ENCODE measurements around the gene LCTL.

The LCTL gene

DNA sequence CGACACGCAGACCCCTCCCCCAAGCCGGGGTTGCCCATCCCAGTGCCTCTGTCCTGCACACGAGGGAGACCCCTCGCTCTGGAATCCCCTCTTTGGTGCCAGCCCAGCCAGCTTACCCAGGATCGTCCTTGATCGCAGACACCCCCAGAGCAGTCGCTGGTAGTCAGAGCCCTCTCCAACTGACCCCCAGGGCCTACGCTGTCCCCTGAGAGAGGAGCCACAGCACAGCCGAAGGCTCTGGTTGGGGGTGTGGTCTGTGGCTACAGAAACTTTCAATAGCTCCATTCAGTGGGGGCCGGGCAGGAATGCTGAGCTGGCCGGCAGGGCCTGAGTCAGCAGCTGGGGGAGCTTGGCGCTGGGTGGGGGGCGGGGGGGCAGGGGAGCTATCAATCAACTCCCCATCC lies at the start of gene LCTL:
LCTL (minus strand) TSS at position 258 of the 404 bp plus-strand sequence. CDS start 633 bp downstream, outside the sequence.
- Histone ChIP-seq H3K4me1 (ENCODE audit: control insufficient read depth, insufficient read depth, low read length) (peaks cover 25% of the 10 kb centered on the region), H3K27me3 (ENCODE audit: control insufficient read depth, insufficient read depth, low read length) (no peaks in the 10 kb centered on the region), H3K27ac (ENCODE audit: low read depth, low read length) (no peak within 1 kb of the TSS), H3K4me3 (ENCODE audit: low read depth, low read length) (peak within 1 kb of the TSS; percentile 28), H3K9me3 (ENCODE audit: control insufficient read depth, insufficient read depth, low read depth, low read length) (no peaks in the 10 kb centered on the region), H3K9ac (ENCODE audit: low read length) (peak within 1 kb of the TSS; percentile 21), H3K36me3 (ENCODE audit: control insufficient read depth, insufficient read depth, low read length) (no peaks in the 10 kb centered on the region)

DNA sequence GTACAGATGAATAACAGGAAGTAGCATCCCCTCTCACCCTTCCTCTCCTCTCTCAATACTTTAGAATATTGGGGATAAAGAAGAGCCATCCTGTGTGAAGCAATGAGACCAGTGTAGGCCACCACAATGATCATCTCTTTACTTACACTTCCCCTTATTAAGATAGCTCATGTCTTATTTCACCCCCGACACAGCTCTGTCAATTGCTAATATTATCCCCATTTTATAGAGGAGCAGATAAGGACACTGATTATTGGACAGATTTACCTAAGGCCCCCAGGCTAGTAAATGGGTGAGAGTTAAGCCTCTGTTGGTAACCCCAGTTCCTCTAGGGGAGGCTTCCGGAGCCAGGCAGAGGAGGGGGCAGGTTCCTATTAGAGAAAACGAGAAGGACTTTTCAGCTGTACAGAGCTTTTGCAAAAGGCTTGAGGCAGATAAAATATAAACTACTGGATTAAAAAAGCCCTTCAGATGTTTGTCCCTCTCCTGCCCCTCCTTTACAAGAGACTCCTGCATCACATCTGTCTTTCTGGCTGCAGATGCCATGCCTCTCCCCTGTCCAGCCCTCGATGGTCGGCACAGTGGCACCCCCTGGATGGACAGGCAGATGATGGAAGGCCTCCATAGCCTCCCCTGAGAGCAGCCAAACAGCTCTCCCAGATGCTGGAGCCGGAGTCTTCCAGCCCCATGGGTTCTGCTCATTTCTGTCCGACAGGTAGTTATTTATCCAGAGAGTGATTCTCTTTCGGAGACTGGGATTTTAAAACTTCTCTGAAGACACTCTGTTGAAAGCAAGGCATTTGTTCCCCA lies 49.4 kb upstream of the LCTL start:
- Histone ChIP-seq H3K9me3 (ENCODE audit: control insufficient read depth, insufficient read depth, low read depth, low read length) (no peaks in the 10 kb centered on the region), H3K27ac (ENCODE audit: low read depth, low read length) (no peak overlapping the region), H3K27me3 (ENCODE audit: control insufficient read depth, insufficient read depth, low read length) (no peaks in the 10 kb centered on the region), H3K9ac (ENCODE audit: low read length) (no peak overlapping the region), H3K36me3 (ENCODE audit: control insufficient read depth, insufficient read depth, low read length) (no peaks in the 10 kb centered on the region), H3K4me1 (ENCODE audit: control insufficient read depth, insufficient read depth, low read length) (peaks cover 20% of the 10 kb centered on the region), H3K4me3 (ENCODE audit: low read depth, low read length) (no peak overlapping the region)

GRCh38 chr15:66614456-66614855 lies 48.7 kb upstream of the LCTL start:
- H3K4me3 ChIP-seq (ENCODE audit: low read depth, low read length), result no peak overlapping the region
- no peak overlapping the region for H3K9ac ChIP-seq (ENCODE audit: low read length)
- H3K27ac ChIP-seq (ENCODE audit: low read depth, low read length), result no peak overlapping the region
- H3K9me3 ChIP-seq (ENCODE audit: control insufficient read depth, insufficient read depth, low read depth, low read length), result no peaks in the 10 kb centered on the region
- no peaks in the 10 kb centered on the region for H3K27me3 ChIP-seq (ENCODE audit: control insufficient read depth, insufficient read depth, low read length)
- peaks cover 13% of the 10 kb centered on the region for H3K4me1 ChIP-seq (ENCODE audit: control insufficient read depth, insufficient read depth, low read length)
- H3K36me3 ChIP-seq (ENCODE audit: control insufficient read depth, insufficient read depth, low read length), result no peaks in the 10 kb centered on the region

DNA sequence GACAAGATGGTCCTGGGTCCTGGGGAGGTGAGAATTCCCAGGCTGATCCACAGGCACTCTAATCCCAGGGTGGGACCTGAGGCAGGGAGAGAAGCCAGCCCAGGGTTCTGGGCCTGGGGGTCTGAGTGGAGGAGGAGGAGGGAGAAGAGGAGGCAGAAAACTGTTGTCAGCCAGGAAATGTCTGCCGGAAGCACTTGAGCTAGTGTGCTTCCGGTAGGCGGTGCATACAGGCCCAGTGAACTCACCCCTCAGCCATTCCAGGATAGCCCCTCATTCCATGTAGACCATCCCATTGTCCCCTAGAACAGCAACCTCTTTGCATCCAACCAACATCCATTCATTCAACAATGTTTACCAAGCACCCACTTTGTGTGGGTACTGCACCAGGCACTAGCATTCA lies 47.9 kb upstream of the LCTL start:
- Histone ChIP-seq H3K4me1 (ENCODE audit: control insufficient read depth, insufficient read depth, low read length) (peaks cover 11% of the 10 kb centered on the region), H3K36me3 (ENCODE audit: control insufficient read depth, insufficient read depth, low read length) (no peaks in the 10 kb centered on the region), H3K27me3 (ENCODE audit: control insufficient read depth, insufficient read depth, low read length) (no peaks in the 10 kb centered on the region), H3K4me3 (ENCODE audit: low read depth, low read length) (no peak overlapping the region), H3K9ac (ENCODE audit: low read length) (no peak overlapping the region), H3K9me3 (ENCODE audit: control insufficient read depth, insufficient read depth, low read depth, low read length) (no peaks in the 10 kb centered on the region), H3K27ac (ENCODE audit: low read depth, low read length) (no peak overlapping the region)

DNA sequence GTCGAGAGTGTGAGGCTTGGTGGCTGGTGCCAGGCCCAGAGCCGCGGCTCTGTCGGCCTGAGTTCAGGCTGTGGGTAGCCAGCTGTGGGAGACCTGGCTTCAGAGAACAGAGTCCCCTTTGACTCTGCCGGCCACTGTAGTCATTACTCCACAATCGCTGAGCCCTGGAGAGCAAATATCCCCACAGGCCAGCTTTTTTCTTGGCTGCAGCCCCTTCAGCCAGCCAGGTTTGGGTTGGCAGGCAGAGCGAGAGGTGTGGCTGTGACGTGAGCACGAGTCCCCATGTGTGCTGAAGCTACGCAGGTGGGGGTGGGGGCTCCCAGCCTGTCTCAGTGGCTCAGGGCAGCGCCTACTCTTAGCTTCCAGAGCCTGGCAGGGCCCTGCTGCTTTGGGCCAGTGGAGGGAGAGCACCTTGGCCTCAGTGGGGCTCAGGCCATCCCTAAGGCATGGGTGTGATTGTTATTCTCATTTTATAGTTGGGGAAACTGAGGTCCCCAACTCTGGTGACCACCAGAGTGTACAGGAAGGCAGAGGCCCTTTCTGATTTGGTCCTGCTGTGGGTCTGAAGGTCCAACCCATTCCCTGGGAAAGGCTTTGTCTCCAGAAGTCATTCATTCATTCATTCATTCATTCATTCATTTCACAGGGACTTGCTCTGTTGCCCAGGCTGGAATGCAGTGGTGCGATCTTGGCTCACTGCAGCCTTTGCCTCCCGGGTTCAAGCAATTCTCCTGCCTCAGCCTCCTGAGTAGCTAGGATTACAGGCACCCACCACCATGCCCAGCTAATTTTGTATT lies 45.7 kb upstream of the LCTL start:
- Histone ChIP-seq H3K9ac (ENCODE audit: low read length) (no peak overlapping the region), H3K36me3 (ENCODE audit: control insufficient read depth, insufficient read depth, low read length) (no peaks in the 10 kb centered on the region), H3K27me3 (ENCODE audit: control insufficient read depth, insufficient read depth, low read length) (no peaks in the 10 kb centered on the region)

DNA sequence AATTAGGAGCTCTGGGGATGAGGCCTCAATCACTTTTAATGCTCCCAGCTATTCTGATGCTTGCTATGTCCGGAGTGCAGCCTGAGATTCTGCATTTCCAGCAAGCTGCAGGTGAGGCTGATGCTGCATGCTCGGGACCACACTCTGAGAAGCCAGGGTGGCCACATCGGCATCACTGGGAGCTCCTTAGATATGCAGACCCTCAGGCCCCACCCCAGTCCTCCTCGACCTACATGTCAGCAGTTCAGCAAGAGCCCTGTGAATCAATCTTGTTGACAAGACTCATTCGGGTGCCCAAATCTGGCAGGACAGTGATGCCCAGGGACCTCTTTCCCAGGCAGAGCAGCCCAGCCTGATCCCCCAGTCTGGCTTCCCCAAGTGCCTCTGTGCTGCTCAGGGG lies 44.1 kb upstream of the LCTL start:
- no peaks in the 10 kb centered on the region for H3K36me3 ChIP-seq (ENCODE audit: control insufficient read depth, insufficient read depth, low read length)
- H3K27ac ChIP-seq (ENCODE audit: low read depth, low read length), result no peak overlapping the region
- H3K27me3 ChIP-seq (ENCODE audit: control insufficient read depth, insufficient read depth, low read length), result no peaks in the 10 kb centered on the region
- no peak overlapping the region for H3K4me3 ChIP-seq (ENCODE audit: low read depth, low read length)
- no peaks in the 10 kb centered on the region for H3K9me3 ChIP-seq (ENCODE audit: control insufficient read depth, insufficient read depth, low read depth, low read length)
- H3K9ac ChIP-seq (ENCODE audit: low read length), result no peak overlapping the region
- H3K4me1 ChIP-seq (ENCODE audit: control insufficient read depth, insufficient read depth, low read length), result no peaks in the 10 kb centered on the region; the same call in 1 of the 2 replicates

More for the DNA sequence above, 45.7 kb upstream of the LCTL start:
- no peaks in the 10 kb centered on the region for H3K9me3 ChIP-seq (ENCODE audit: control insufficient read depth, insufficient read depth, low read depth, low read length)
- no peak overlapping the region for H3K4me3 ChIP-seq (ENCODE audit: low read depth, low read length)
- H3K4me1 ChIP-seq (ENCODE audit: control insufficient read depth, insufficient read depth, low read length), result no peaks in the 10 kb centered on the region; the same call in 1 of the 2 replicates
- H3K27ac ChIP-seq (ENCODE audit: low read depth, low read length), result no peak overlapping the region

GRCh38 chr15:66608881-66609280 lies 43.1 kb upstream of the LCTL start:
- no peaks in the 10 kb centered on the region for H3K9me3 ChIP-seq (ENCODE audit: control insufficient read depth, insufficient read depth, low read depth, low read length)
- no peaks in the 10 kb centered on the region for H3K27me3 ChIP-seq (ENCODE audit: control insufficient read depth, insufficient read depth, low read length)
- H3K9ac ChIP-seq (ENCODE audit: low read length), result no peak overlapping the region
- no peak overlapping the region for H3K4me3 ChIP-seq (ENCODE audit: low read depth, low read length)
- no peak overlapping the region for H3K27ac ChIP-seq (ENCODE audit: low read depth, low read length)
- H3K36me3 ChIP-seq (ENCODE audit: control insufficient read depth, insufficient read depth, low read length), result no peaks in the 10 kb centered on the region
- H3K4me1 ChIP-seq (ENCODE audit: control insufficient read depth, insufficient read depth, low read length), result no peaks in the 10 kb centered on the region; the same call in 1 of the 2 replicates

DNA sequence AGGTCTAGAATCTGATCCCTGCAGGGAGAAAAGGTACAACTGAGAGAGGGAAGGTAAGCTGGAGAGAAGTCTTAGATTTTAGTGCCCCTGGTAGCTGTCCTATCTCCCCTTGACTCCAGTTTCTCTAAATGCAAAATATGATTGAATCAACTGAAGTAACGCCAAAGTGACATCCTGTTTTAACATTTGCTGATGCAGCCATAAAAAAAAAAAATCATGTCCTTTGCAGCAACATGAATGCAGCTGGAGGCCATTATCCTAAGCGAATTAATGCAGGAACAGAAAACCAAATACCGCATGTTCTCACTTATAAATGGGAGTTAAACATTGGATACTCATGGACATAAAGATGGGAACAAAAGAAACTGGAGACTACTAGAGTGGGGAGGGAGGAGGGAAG lies 42.4 kb upstream of the LCTL start:
- no peaks in the 10 kb centered on the region for H3K36me3 ChIP-seq (ENCODE audit: control insufficient read depth, insufficient read depth, low read length)
- H3K4me1 ChIP-seq (ENCODE audit: control insufficient read depth, insufficient read depth, low read length), result peaks cover 3% of the 10 kb centered on the region
- H3K27ac ChIP-seq (ENCODE audit: low read depth, low read length), result no peak overlapping the region
- H3K9ac ChIP-seq (ENCODE audit: low read length), result no peak overlapping the region
- no peaks in the 10 kb centered on the region for H3K27me3 ChIP-seq (ENCODE audit: control insufficient read depth, insufficient read depth, low read length)
- H3K4me3 ChIP-seq (ENCODE audit: low read depth, low read length), result no peak overlapping the region
- H3K9me3 ChIP-seq (ENCODE audit: control insufficient read depth, insufficient read depth, low read depth, low read length), result no peaks in the 10 kb centered on the region

DNA sequence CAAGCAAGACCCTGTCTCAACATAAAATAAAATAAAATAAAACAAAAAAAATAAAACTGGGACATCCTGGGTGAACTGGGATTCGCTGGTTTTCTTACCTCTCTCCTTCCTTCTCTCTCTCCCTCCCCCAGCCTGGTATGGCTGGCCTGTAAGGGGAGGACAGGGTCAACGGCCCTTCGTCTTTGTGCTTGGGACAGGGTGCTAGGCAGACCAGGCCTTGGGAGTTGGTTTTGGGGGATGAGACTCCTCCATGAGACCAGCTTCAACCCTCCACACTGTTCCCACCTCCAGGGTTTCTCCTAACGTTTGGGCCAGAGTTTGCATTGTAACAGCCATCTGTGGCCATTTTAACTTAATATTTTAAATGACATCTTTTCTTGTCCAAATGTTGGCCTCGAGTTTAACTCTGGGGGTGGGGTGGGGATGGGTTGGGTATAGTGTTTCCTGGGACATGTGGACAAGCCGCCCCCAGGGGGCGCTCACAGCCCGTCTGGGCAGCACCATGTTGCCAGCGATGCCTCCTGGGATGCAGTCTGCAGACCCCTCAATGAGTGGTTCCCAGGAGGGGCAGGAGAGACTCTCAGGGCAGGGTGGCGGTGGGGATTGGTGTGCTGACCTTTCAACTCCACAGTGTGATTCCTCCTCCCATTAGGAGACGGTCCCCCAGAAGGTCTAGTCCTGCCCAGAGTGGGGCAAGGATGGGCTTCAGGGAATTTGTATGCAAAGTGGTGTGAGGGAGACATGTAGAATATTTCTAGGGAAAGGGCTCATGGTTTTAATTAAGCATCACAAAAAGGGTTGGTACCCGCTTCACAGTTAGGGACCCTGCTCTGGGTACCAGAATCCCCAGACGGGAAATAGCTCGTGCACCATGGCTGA lies 37.7 kb upstream of the LCTL start:
- H3K4me3 ChIP-seq (ENCODE audit: low read depth, low read length), result no peak overlapping the region
- H3K4me1 ChIP-seq (ENCODE audit: control insufficient read depth, insufficient read depth, low read length), result peaks cover 3% of the 10 kb centered on the region; the same call in 1 of the 2 replicates
- no peaks in the 10 kb centered on the region for H3K27me3 ChIP-seq (ENCODE audit: control insufficient read depth, insufficient read depth, low read length)
- H3K9ac ChIP-seq (ENCODE audit: low read length), result no peak overlapping the region
- no peak overlapping the region for H3K27ac ChIP-seq (ENCODE audit: low read depth, low read length)
- H3K9me3 ChIP-seq (ENCODE audit: control insufficient read depth, insufficient read depth, low read depth, low read length), result no peaks in the 10 kb centered on the region
- H3K36me3 ChIP-seq (ENCODE audit: control insufficient read depth, insufficient read depth, low read length), result no peaks in the 10 kb centered on the region

DNA sequence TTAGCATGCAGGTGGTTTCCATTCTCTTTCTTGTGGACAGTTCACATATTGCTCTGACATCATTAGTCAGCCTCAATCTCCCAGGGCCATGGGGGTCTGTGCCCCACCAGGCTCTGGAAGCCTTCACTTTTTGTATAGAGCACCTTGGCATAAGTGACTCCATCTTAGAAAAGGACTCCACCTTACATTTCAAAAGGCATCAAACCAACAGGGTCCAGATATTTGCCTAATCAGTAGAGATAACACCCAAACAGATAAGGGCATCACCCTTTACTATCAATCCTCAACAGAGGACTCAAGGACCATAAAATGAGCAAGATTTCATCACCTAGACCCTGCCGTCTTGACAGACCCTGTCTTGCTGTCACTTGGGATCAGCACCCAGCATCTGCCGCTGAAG lies 35.7 kb upstream of the LCTL start:
- Histone ChIP-seq H3K4me3 (ENCODE audit: low read depth, low read length) (no peak overlapping the region), H3K27ac (ENCODE audit: low read depth, low read length) (no peak overlapping the region), H3K4me1 (ENCODE audit: control insufficient read depth, insufficient read depth, low read length) (peaks cover 3% of the 10 kb centered on the region; the same call in 1 of the 2 replicates), H3K27me3 (ENCODE audit: control insufficient read depth, insufficient read depth, low read length) (no peaks in the 10 kb centered on the region), H3K9ac (ENCODE audit: low read length) (no peak overlapping the region), H3K9me3 (ENCODE audit: control insufficient read depth, insufficient read depth, low read depth, low read length) (no peaks in the 10 kb centered on the region), H3K36me3 (ENCODE audit: control insufficient read depth, insufficient read depth, low read length) (no peaks in the 10 kb centered on the region)
